HEK293 (cell line): ENCODE measurements around the gene MYH11.
"Not testable (repeated sequence)": the region's sequence is repeated elsewhere in the genome, so short reads cannot be mapped to it uniquely, and the experiment has no call there.

Experiments
- CTCF ChIA-PET: fragments of 350-600 bp; formaldehyde crosslinking; extraction: SDS; loops from one replicate; lab custom pipeline; 2021; ENCODE audit warnings: antibody characterized with exemption; lab: Yijun Ruan, JAX
- POLR2A ChIA-PET: fragments of 300-600 bp; formaldehyde crosslinking; extraction: SDS; loops from one replicate; lab custom pipeline; 2020; ENCODE audit warnings: antibody characterized with exemption, inconsistent platforms; lab: Yijun Ruan, JAX
- H3K27ac ChIP-seq: fragments of 200-500 bp; sonication (Bioruptor generic); 2 replicates; pipeline ENCODE4 v1.5.1; 2014; ENCODE audit warnings: low read depth, low read length, control low read depth, inconsistent platforms; ENCODE audit errors: extremely low read depth
- H3K36me3 ChIP-seq, 2 experiments: fragments of 200-500 bp in 1 of 2; sonication (Bioruptor generic) in 1 of 2; 1 replicate in 1 of 2; 2 replicates in 1 of 2; pipeline ENCODE4 v1.5.1; 2014 to 2017; ENCODE audit warnings: inconsistent platforms in 2 of 2, low read length in 2 of 2; ENCODE audit not compliant: control insufficient read depth in 2 of 2, insufficient read depth in 1 of 2
- H3K4me1 ChIP-seq: fragments of 200-500 bp; sonication (Bioruptor generic); 2 replicates; pipeline ENCODE4 v1.5.1; 2014; ENCODE audit warnings: mild to moderate bottlenecking, low read length, inconsistent platforms; ENCODE audit not compliant: control insufficient read depth, insufficient read depth
- H3K4me3 ChIP-seq: 2 replicates; pipeline ENCODE4 v1.5.1; 2011; ENCODE audit warnings: low read depth, mild to moderate bottlenecking, control low read depth, low read length, moderate library complexity
- H3K9me3 ChIP-seq: fragments of 200-500 bp; sonication (Bioruptor generic); 2 replicates; pipeline ENCODE4 v1.5.1; 2014; ENCODE audit warnings: low read depth, low read length, inconsistent platforms; ENCODE audit not compliant: control insufficient read depth, insufficient read depth
- CTCF ChIP-seq: fragments of 450-650 bp; formaldehyde crosslinking; IDR thresholded peaks from 2 replicates; pipeline ENCODE4 v1.5.1; 2016; ENCODE audit warnings: missing biosample characterization, missing genetic modification characterization
- GLIS2 ChIP-seq: fragments of 450-650 bp; formaldehyde crosslinking; IDR thresholded peaks from 2 replicates; pipeline ENCODE4 v1.5.1; 2016; ENCODE audit warnings: missing biosample characterization, missing genetic modification characterization
- KLF10 ChIP-seq: fragments of 450-650 bp; IDR thresholded peaks from 2 replicates; pipeline ENCODE4 v1.5.1; 2018; ENCODE audit warnings: missing biosample characterization, mild to moderate bottlenecking, missing genetic modification characterization
- OSR2 ChIP-seq: fragments of 450-650 bp; formaldehyde crosslinking; IDR thresholded peaks from 2 replicates; pipeline ENCODE4 v1.5.1; 2016; ENCODE audit warnings: missing biosample characterization, missing genetic modification characterization
- PBX3 ChIP-seq: sonication (generic); formaldehyde crosslinking; IDR thresholded peaks from 2 replicates; pipeline ENCODE4 v1.8.1; 2022; ENCODE audit warnings: mild to moderate bottlenecking, moderate library complexity, missing genetic modification reagents
- WT1 ChIP-seq: fragments of 450-650 bp; formaldehyde crosslinking; IDR thresholded peaks from 2 replicates; pipeline ENCODE4 v1.5.1; 2016; ENCODE audit warnings: missing biosample characterization, missing genetic modification characterization
- ZBTB17 ChIP-seq: fragments of 450-650 bp; formaldehyde crosslinking; IDR thresholded peaks from 2 replicates; pipeline ENCODE4 v1.5.1; 2016; ENCODE audit warnings: missing biosample characterization, missing genetic modification characterization
- ZNF121 ChIP-seq: fragments of 450-650 bp; formaldehyde crosslinking; IDR thresholded peaks from 2 replicates; pipeline ENCODE4 v1.5.1; 2016; ENCODE audit warnings: missing biosample characterization, missing genetic modification characterization
- ZNF146 ChIP-seq: fragments of 450-650 bp; formaldehyde crosslinking; IDR thresholded peaks from 2 replicates; pipeline ENCODE4 v1.5.1; 2016; ENCODE audit warnings: missing biosample characterization, missing genetic modification characterization
- ZNF157 ChIP-seq: fragments of 450-650 bp; formaldehyde crosslinking; IDR thresholded peaks from 2 replicates; pipeline ENCODE4 v1.5.1; 2016; ENCODE audit warnings: missing biosample characterization, missing genetic modification characterization
- ZNF2 ChIP-seq: fragments of 450-650 bp; formaldehyde crosslinking; IDR thresholded peaks from 2 replicates; pipeline ENCODE4 v1.5.1; 2016; ENCODE audit warnings: missing biosample characterization, missing genetic modification characterization
- ZNF239 ChIP-seq: fragments of 450-650 bp; formaldehyde crosslinking; IDR thresholded peaks from 2 replicates; pipeline ENCODE4 v1.5.1; 2016; ENCODE audit warnings: missing biosample characterization, missing genetic modification characterization
- ZNF302 ChIP-seq: fragments of 450-650 bp; formaldehyde crosslinking; IDR thresholded peaks from 2 replicates; pipeline ENCODE4 v1.5.1; 2016; ENCODE audit warnings: missing biosample characterization, missing genetic modification characterization, low read depth
- ZNF324 ChIP-seq: fragments of 450-650 bp; formaldehyde crosslinking; IDR thresholded peaks from 2 replicates; pipeline ENCODE4 v1.5.1; 2016; ENCODE audit warnings: missing biosample characterization, missing genetic modification characterization
- ZNF549 ChIP-seq: fragments of 450-650 bp; IDR thresholded peaks from 2 replicates; pipeline ENCODE4 v1.5.1; 2018; ENCODE audit warnings: missing biosample characterization, missing genetic modification characterization, mild to moderate bottlenecking, inconsistent platforms, moderate library complexity
- ZNF585B ChIP-seq: fragments of 450-650 bp; formaldehyde crosslinking; IDR thresholded peaks from 2 replicates; pipeline ENCODE4 v1.5.1; 2016; ENCODE audit warnings: missing biosample characterization, missing genetic modification characterization
- ZNF645 ChIP-seq: fragments of 450-650 bp; formaldehyde crosslinking; IDR thresholded peaks from 2 replicates; pipeline ENCODE4; 2016; ENCODE audit warnings: missing biosample characterization, missing genetic modification characterization
- ZNF707 ChIP-seq: fragments of 450-650 bp; formaldehyde crosslinking; IDR thresholded peaks from 2 replicates; pipeline ENCODE4 v1.5.1; 2016; ENCODE audit warnings: missing biosample characterization, missing genetic modification characterization
- ZNF76 ChIP-seq: fragments of 450-650 bp; formaldehyde crosslinking; IDR thresholded peaks from 2 replicates; pipeline ENCODE4; 2016; ENCODE audit warnings: low read depth, missing biosample characterization, missing genetic modification characterization, borderline replicate concordance
- ZNF777 ChIP-seq: fragments of 450-650 bp; formaldehyde crosslinking; IDR thresholded peaks from 2 replicates; pipeline ENCODE4 v1.5.1; 2017; ENCODE audit warnings: missing biosample characterization, missing genetic modification characterization, borderline replicate concordance

MYH11 gene

GRCh38 chr16:15847611-15848175, 9.1 kb downstream of the MYH11 start:
- no peaks in the 10 kb centered on the region for H3K36me3 ChIP-seq
- ChIA-PET CTCF (interaction anchor here (1.1 to 1.6 kb wide), 2 partner anchors 23 to 27 kb away, joined by 3 to 4 read pairs; no protein-coding TSS in a partner anchor), POLR2A (interaction anchor here (0.7 kb wide), 1 partner anchor 10 kb away, joined by 5 read pairs; no protein-coding TSS in a partner anchor)

GRCh38 chr16:15846510-15846909, 10.3 kb downstream of the MYH11 start:
- no peaks in the 10 kb centered on the region for H3K9me3 ChIP-seq
- no peak for TF ChIP-seq ZNF777 (tag by site-specific recombination)
- 0 out of 2 replicates have a peak, but pooled peaks have one; percentile 43 for TF ChIP-seq ZNF121 (tag by site-specific recombination)
- no peaks in the 10 kb centered on the region for H3K36me3 ChIP-seq
- H3K4me3 ChIP-seq: no peak overlapping the region
- ChIA-PET CTCF (no interaction called here), POLR2A (no interaction called here)
- H3K27ac ChIP-seq: no peak overlapping the region
- no peaks in the 10 kb centered on the region for H3K4me1 ChIP-seq

More at GRCh38 chr16:15847611-15848175, 9.1 kb downstream of the MYH11 start:
- no peaks in the 10 kb centered on the region for H3K4me1 ChIP-seq
- H3K4me3 ChIP-seq: no peak overlapping the region
- TF ChIP-seq ZNF157 (tag by site-specific recombination) (no peak), OSR2 (tag by site-specific recombination) (no peak), ZNF707 (tag by site-specific recombination) (no peak), ZBTB17 (tag by site-specific recombination) (no peak)
- TF ChIP-seq, all 188 proteins: peak for 0
- no peak overlapping the region for H3K27ac ChIP-seq
- no peaks in the 10 kb centered on the region for H3K9me3 ChIP-seq

- Histone ChIP-seq H3K4me3 (no peak overlapping the region), H3K4me1 (no peaks in the 10 kb centered on the region), H3K36me3 (no peaks in the 10 kb centered on the region), H3K27ac (no peak overlapping the region), H3K9me3 (no peaks in the 10 kb centered on the region)
- ChIA-PET POLR2A (no interaction called here), CTCF (interaction anchor here (0.6 to 1.3 kb wide), 4 partner anchors 22 to 319 kb away, joined by 3 to 5 read pairs (median 3); no protein-coding TSS in a partner anchor)
- TF ChIP-seq ZNF146 (no peak), KLF10 (no peak), ZNF76 (tag by site-specific recombination) (no peak), ZNF585B (tag by site-specific recombination) (no peak)
Observed at GRCh38 chr16:15843635-15844279, 13.1 kb downstream of the MYH11 start.

GRCh38 chr16:15839204-15839603, 17.6 kb downstream of the MYH11 start:
- H3K4me1 ChIP-seq, POLR2A ChIA-PET, H3K36me3 ChIP-seq, H3K9me3 ChIP-seq, CTCF ChIA-PET, H3K4me3 ChIP-seq, H3K27ac ChIP-seq: not testable (repeated sequence)

GRCh38 chr16:15837761-15838160, 19.1 kb downstream of the MYH11 start:
- H3K27ac ChIP-seq: no peak overlapping the region
- CTCF ChIA-PET: interaction anchor here (0.6 kb wide), 1 partner anchor 27 kb away, joined by 3 read pairs; no protein-coding TSS in a partner anchor
- H3K36me3 ChIP-seq: no peaks in the 10 kb centered on the region
- no peaks in the 10 kb centered on the region for H3K9me3 ChIP-seq
- H3K4me3 ChIP-seq: no peak overlapping the region
- POLR2A ChIA-PET: no interaction called here
- no peaks in the 10 kb centered on the region for H3K4me1 ChIP-seq
- TF ChIP-seq ZNF645 (no peak), ZNF549 (tag by site-specific recombination) (no peak), ZNF2 (tag by site-specific recombination) (no peak), PBX3 (CRISPR knock-in tag) (no peak), ZNF239 (tag by site-specific recombination) (no peak), ZNF302 (tag by site-specific recombination) (no peak), WT1 (no peak), ZNF324 (no peak), ZNF707 (tag by site-specific recombination) (no peak), GLIS2 (tag by site-specific recombination) (no peak), CTCF (tag by site-specific recombination) (no peak)
